Loucy (cell line): ENCODE results near the gene RPL39L.

ENCODE experiments used
- H2AFZ ChIP-seq: fragments of 200-600 bp; sonication (generic); 2 replicates; pipeline ENCODE4 v1.6.0; 2016; ENCODE audit warnings: antibody characterized with exemption, mild to moderate bottlenecking, low read length, moderate library complexity
- H3F3A ChIP-seq: fragments of 200-600 bp; 2 replicates; pipeline ENCODE4 v1.6.0; 2016; ENCODE audit warnings: antibody characterized with exemption, low read depth, mild to moderate bottlenecking
- H3K27me3 ChIP-seq: fragments of 200-600 bp; sonication (generic); 2 replicates; pipeline ENCODE4 v1.6.1; 2014; ENCODE audit warnings: low read length, mild to moderate bottlenecking; ENCODE audit not compliant: insufficient read depth, poor library complexity, severe bottlenecking
- H3K36me3 ChIP-seq: fragments of 200-600 bp; sonication (generic); 2 replicates; pipeline ENCODE4 v1.6.1; 2016; ENCODE audit warnings: low read length; ENCODE audit not compliant: insufficient read depth
- H3K4me1 ChIP-seq: fragments of 200-600 bp; sonication (generic); 2 replicates; pipeline ENCODE4 v1.5.1; 2014; ENCODE audit warnings: low read length, mild to moderate bottlenecking; ENCODE audit not compliant: insufficient read depth, poor library complexity, severe bottlenecking
- H3K4me2 ChIP-seq: fragments of 200-600 bp; sonication (generic); 2 replicates; pipeline ENCODE4 v1.6.0; 2014; ENCODE audit warnings: antibody characterized with exemption, low read length, low read depth, mild to moderate bottlenecking; ENCODE audit not compliant: poor library complexity, severe bottlenecking
- H3K4me3 ChIP-seq: fragments of 200-600 bp; sonication (generic); 2 replicates; pipeline ENCODE4 v1.5.1; 2014; ENCODE audit warnings: low read length, mild to moderate bottlenecking, mixed read lengths; ENCODE audit not compliant: poor library complexity, severe bottlenecking
- H3K79me2 ChIP-seq: fragments of 200-600 bp; sonication (generic); 2 replicates; pipeline ENCODE4 v1.6.1; 2014; ENCODE audit warnings: low read length; ENCODE audit not compliant: insufficient read depth
- H3K9ac ChIP-seq: fragments of 200-600 bp; sonication (generic); 2 replicates; pipeline ENCODE4 v1.6.0; 2014; ENCODE audit warnings: mild to moderate bottlenecking, low read depth, low read length, moderate library complexity; ENCODE audit not compliant: poor library complexity, severe bottlenecking
- H3K9me2 ChIP-seq: fragments of 200-600 bp; sonication (generic); replicated peaks from 2 replicates; pipeline ENCODE4 v1.6.1; 2016; ENCODE audit warnings: low read depth, low read length, mixed read lengths
- H3K9me3 ChIP-seq: fragments of 200-600 bp; sonication (generic); 2 replicates; pipeline ENCODE4 v1.6.1; 2014; ENCODE audit warnings: mild to moderate bottlenecking, antibody characterized with exemption, low read length, low read depth; ENCODE audit not compliant: insufficient read depth
- H4K20me1 ChIP-seq: fragments of 200-600 bp; sonication (generic); 2 replicates; pipeline ENCODE4 v1.6.0; 2014; ENCODE audit warnings: antibody characterized with exemption, low read length, mild to moderate bottlenecking; ENCODE audit not compliant: insufficient read depth, poor library complexity, severe bottlenecking
- CTCF ChIP-seq: fragments of 200-600 bp; sonication (generic); conservative IDR thresholded peaks from 2 replicates; pipeline ENCODE4 v1.5.1; 2014; ENCODE audit warnings: mild to moderate bottlenecking, antibody characterized with exemption, low read length
- EZH2phosphoT487 ChIP-seq: fragments of 200-600 bp; IDR thresholded peaks from 2 replicates; pipeline ENCODE4 v1.6.1; 2018; ENCODE audit warnings: antibody characterized with exemption, mild to moderate bottlenecking, moderate library complexity, borderline replicate concordance

The RPL39L gene

GRCh38 chr3:187150186-187150585 is 10.9 kb upstream of the RPL39L start:
- Histone ChIP-seq H3K4me3 (no peak overlapping the region), H3K9me3 (no peaks in the 10 kb centered on the region), H3F3A (no peaks in the 10 kb centered on the region), H3K9me2 (no peaks in the 10 kb centered on the region), H3K4me1 (no peaks in the 10 kb centered on the region), H3K9ac (no peak overlapping the region), H3K4me2 (no peak overlapping the region), H3K79me2 (no peaks in the 10 kb centered on the region), H3K36me3 (no peaks in the 10 kb centered on the region), H4K20me1 (no peaks in the 10 kb centered on the region), H3K27me3 (peaks cover 4% of the 10 kb centered on the region), H2AFZ (0 out of 2 replicates have a peak overlapping the region, but pooled peaks have one; percentile 8)
- TF ChIP-seq CTCF (no peak), EZH2phosphoT487 (no peak)

GRCh38 chr3:187146389-187146788 is 7.1 kb upstream of the RPL39L start:
- no peak for TF ChIP-seq EZH2phosphoT487
- no peak for TF ChIP-seq CTCF

GRCh38 chr3:187145149-187145895 is 6.0 kb upstream of the RPL39L start:
- H3K4me3 ChIP-seq = no peak overlapping the region
- H3K9ac ChIP-seq = no peak overlapping the region
- H3K9me3 ChIP-seq = peaks cover 3% of the 10 kb centered on the region; the same call in 1 of the 2 replicates
- no peaks in the 10 kb centered on the region for H3K4me1 ChIP-seq
- H3K27me3 ChIP-seq = no peaks in the 10 kb centered on the region
- H3K9me2 ChIP-seq = no peaks in the 10 kb centered on the region
- TF ChIP-seq CTCF (no peak), EZH2phosphoT487 (no peak)
- no peak overlapping the region for H3K4me2 ChIP-seq
- no peak overlapping the region for H2AFZ ChIP-seq
- H3K79me2 ChIP-seq = no peaks in the 10 kb centered on the region
- H3F3A ChIP-seq = no peaks in the 10 kb centered on the region
- no peaks in the 10 kb centered on the region for H3K36me3 ChIP-seq
- H4K20me1 ChIP-seq = no peaks in the 10 kb centered on the region

More at GRCh38 chr3:187146389-187146788, 7.1 kb upstream of the RPL39L start:
- H2AFZ ChIP-seq = no peak overlapping the region
- no peaks in the 10 kb centered on the region for H4K20me1 ChIP-seq
- H3K36me3 ChIP-seq = no peaks in the 10 kb centered on the region
- H3K9ac ChIP-seq = no peak overlapping the region
- no peak overlapping the region for H3K4me3 ChIP-seq
- no peaks in the 10 kb centered on the region for H3K9me2 ChIP-seq
- H3K79me2 ChIP-seq = no peaks in the 10 kb centered on the region
- H3F3A ChIP-seq = no peaks in the 10 kb centered on the region
- H3K9me3 ChIP-seq = peaks cover 3% of the 10 kb centered on the region; the same call in 1 of the 2 replicates
- no peaks in the 10 kb centered on the region for H3K27me3 ChIP-seq
- no peak overlapping the region for H3K4me2 ChIP-seq
- no peaks in the 10 kb centered on the region for H3K4me1 ChIP-seq
